Fibroblast of the conjunctiva (primary cell): ENCODE measurements around the gene NATD1.

ENCODE experiments used
- DNase-seq: peaks from one replicate; pipeline ENCODE4 v3.0.0-alpha.2; 2010; ENCODE audit warnings: low read depth

Gene NATD1

GRCh38 chr17:21289902-21290571, 36.8 kb upstream of the NATD1 start:
- DNase-seq, result no peak

- no peak for DNase-seq
These were observed 36.1 kb upstream of the NATD1 start for GRCh38 chr17:21289175-21289901.

DNA sequence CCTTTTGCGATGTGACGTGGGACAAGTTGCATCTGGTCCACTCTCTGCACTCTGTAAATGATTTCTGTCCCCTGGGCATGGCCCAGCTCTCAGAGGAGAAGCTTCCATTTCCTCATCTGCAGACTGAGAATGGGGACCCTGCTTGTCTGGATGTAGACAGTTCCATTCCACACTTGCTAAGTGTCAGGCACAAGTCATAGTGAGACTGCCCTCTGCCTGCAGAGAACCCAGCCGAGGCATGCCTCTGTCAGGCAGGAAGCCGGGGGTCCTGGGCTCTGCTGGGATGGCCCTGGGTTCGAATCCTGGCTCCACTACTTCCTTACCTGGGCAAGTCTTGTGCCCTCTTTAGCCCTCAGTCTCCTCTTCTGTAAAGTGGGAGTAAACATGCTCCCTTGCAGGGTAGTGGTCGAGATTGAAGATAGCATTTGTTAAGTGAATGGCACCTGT, 35.4 kb upstream of the NATD1 start:
- no peak for DNase-seq

- DNase-seq, result peak; percentile 91
These were observed 34.7 kb upstream of the NATD1 start for GRCh38 chr17:21287703-21288449.

- no peak for DNase-seq
These were observed 33.9 kb upstream of the NATD1 start for GRCh38 chr17:21286909-21287702.

GRCh38 chr17:21286066-21286770, 33.0 kb upstream of the NATD1 start:
- DNase-seq, result peak; percentile 95

- DNase-seq, result no peak
These were observed 32.2 kb upstream of the NATD1 start for GRCh38 chr17:21285164-21286065.

DNA sequence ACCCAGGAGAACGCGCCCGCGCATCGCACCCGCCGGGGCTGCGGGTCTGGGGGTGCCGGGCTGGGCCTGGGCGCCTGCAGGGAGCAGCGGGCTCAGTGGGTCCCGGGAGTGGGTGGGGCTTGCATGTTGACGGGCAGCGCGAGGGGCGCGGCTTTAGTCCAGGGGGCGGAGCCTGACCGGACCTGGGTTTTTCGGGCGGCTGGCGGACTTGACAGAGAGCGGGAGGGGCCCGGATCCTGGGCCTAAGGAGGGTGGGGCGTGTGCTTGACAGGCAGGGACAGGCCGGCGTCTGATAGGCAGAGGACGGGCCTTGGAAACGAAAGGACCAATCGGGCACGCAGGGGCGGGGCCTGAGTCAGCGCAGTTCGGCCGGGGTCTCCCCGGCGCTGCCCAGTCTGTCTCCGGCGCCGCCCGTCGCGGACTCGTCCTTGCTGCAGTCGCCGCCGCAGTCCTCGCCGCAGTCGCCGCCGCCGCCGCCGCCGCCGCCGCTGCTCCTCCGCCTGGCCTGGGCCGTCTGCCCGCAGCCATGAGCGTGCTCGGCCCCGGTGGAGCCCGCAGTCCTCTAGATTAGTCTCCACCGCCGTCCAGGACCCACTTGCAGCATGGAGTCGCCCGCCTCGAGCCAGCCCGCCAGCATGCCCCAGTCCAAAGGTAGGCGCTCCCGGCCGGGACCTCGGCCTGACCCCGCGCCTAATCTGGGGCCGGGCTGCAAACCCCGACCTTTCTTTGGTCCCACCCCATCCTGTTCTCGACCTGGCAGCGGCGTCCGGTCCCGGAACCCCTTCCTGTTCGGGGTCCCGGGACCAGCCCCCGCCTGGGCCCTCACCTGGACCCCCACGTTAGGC, 31.3 kb upstream of the NATD1 start, which contains the start of gene MAP2K3:
TSS of gene MAP2K3 (plus strand) at position 393 of the 845 bp plus-strand sequence. CDS start at position 603, 210 bp downstream.
- DNase-seq, result peak; percentile 98

DNA sequence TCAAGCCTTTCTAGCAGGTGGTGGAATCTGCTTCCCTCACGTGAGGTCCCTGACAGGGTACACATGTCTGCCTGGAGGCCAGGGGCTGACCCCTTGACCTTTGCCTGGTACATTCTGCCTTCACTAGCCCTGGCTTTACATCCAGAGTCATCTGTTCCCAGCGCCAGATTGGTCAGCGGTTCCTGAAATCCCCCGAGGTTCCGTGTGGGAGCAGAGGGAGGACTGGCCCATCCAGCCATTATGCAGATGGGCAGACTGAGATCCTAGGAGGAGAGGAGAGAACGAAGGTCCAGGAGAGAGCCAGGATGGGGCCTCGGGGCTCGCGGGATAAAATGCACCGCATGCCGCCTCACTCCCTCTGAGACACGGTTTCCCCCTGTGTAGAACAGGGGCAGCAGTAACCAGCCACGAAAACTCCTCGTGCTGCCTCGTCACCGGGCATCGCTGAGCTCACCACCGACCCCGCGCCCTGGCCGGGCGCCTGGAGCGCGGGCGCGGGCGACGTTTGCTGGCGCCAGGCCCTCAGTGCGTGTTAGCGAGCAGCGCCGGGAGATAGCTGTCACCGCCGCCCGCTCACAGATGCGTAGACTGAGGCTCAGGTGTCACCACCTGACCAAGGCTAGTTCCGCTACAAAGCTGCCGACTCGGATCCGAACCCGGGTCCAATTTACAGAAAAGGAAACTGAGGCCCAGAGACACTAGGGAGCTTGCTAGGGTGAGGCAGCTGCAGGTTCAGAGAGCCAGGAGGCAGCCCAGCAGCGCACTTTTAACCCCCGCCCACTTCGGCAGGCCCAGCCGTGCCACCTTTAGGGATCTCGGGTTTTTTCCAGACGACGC, 30.5 kb upstream of the NATD1 start:
- DNase-seq, result no peak

GRCh38 chr17:21282850-21283249, 29.6 kb upstream of the NATD1 start:
- no peak for DNase-seq

DNA sequence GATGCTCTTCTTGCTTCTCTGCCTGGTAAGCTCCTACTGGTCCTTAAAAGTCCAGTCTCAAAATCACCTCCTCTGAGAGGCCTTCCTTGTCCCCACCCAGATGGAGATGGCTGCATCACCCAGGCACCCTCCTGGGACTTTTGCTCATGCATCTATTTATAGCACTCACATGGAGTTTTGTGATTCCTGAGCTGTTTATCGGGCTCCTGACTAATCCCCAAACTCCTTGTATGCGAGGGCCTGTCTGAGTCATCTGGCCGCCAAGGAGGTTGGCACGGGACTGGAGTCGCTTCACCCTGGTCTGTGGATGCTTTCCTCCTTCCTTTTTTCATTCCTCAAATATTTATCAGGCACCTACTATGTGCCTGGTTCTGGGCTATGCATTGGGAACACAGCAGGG, 29.0 kb upstream of the NATD1 start:
- peak; percentile 84 for DNase-seq

- peak; percentile 60 for DNase-seq
These were observed 26.9 kb upstream of the NATD1 start for GRCh38 chr17:21280081-21280518.

DNA sequence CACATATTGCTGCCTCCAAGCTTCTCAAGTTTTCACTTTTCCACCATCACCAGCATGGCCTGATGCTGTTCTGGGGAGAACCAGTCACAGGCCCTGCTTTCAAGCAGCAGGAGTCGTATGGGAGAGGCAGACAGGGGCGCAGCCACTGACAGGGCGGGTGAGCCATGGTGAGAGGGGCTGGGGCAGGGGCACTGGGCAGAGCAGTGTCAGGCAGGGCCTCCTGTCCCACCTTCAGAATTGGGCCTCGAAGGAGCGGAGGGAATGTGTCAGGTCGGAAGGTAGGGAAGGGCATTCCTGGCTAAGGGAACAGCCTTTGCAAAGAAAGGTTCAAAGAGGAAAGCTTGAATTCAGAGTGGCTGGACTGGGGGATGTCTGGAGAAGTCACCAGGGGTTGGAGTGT, 26.4 kb upstream of the NATD1 start:
- no peak for DNase-seq

- DNase-seq, result no peak
These were observed 26.0 kb upstream of the NATD1 start for GRCh38 chr17:21279198-21279535.

DNA sequence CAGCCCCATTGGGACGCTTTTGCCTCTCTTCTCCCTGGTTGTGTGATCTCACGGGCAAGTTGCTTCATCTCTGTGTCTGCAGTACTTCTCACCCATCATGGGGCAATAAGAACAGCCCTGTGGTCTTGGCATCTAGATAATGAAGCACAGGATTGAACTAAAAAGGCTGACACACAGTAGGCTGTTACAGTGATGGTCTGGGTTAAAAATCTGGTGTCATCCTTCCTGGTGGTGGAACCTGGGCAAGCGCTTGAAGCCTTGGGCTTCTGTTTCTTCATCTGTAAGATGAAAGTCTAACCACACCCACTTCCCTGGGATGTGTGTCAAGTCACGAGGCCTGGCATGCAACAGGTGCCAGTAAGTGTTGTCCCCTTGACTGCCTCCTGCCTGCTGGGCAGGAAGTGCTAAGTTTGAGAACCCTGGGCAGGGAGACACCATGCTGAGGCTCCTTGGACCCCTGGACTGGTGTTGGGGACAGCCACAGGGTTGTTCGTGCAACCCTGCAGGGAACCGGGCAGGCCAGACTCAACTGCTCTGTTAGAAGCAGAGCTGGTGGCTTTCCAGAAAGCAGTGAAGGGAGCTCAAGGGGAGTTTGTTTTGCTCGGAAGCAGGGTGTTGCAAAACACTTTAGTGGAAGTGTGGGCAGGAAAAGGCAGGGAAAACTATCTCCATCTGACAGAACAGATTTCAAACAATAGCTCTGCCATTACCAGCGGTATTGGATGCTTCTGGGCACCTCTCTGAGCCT, 25.4 kb upstream of the NATD1 start:
- no peak for DNase-seq

- no peak for DNase-seq
These were observed 24.1 kb upstream of the NATD1 start for GRCh38 chr17:21277332-21277731.

DNA sequence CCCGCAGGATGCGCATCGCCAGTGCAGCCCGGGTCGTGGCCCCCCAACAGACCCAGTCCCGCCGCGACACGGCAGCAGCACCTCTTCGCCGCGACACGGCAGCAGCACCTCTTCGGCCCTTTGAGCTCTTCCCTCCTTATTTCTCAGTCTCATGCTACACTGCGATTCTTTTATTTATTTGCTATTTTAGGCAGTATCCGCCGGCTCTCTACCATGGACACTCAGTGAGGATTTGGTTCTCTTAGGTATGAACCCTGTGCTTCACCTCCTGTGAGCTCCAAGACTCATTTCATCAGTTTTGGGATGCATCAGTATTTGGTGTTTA, 23.0 kb upstream of the NATD1 start:
- no peak for DNase-seq
